T-helper 2 cell treated with Interferon-gamma antibody and Interleukin-4, amounts not matched to agents 100 ng/mL and 5 ng/mL, for 36 hours (primary cell): ENCODE measurements around the gene GUCA2A. TPM values are rescaled to one million over a fixed set of nuclear protein-coding genes. Genes with fewer than 3 reads are reported as not detected.

Experiments used
- intact Hi-C: fragments of 100-400 bp; cut with micrococcal nuclease; formaldehyde crosslinking; loops from one replicate; pipeline ENCODE4 v1.15.1; 2023
- total RNA-seq: library from RNA; stranded (reverse); gene quantifications from 2 replicates; pipeline ENCODE4 v1.2.3, GENCODE V29; 2022

The GUCA2A gene
- total RNA-seq, 1 donor from 2014 or later = not detected

GRCh38 chr1:42177541-42177981 lies 13.0 kb upstream of the GUCA2A start:
- intact Hi-C loops = loop anchor here (10.0 kb wide), 2 partner anchors 157 to 683 kb away; partner anchors contain the start of gene FOXJ3

GRCh38 chr1:42176902-42177519 lies 12.5 kb upstream of the GUCA2A start:
- intact Hi-C loops = loop anchor here (10.0 kb wide), 2 partner anchors 158 to 682 kb away; partner anchors contain the start of gene FOXJ3

- intact Hi-C loops = loop anchor here (10.0 kb wide), 2 partner anchors 159 to 681 kb away; partner anchors contain the start of gene FOXJ3
Observed at GRCh38 chr1:42175314-42176054, 10.9 kb upstream of the GUCA2A start.

- intact Hi-C loops = loop anchor here (1.0 to 10.0 kb wide), 3 partner anchors 161 to 679 kb away; partner anchors contain the start of gene FOXJ3
Observed at GRCh38 chr1:42173961-42174735, 9.6 kb upstream of the GUCA2A start.

GRCh38 chr1:42173155-42173933 lies 8.8 kb upstream of the GUCA2A start:
- intact Hi-C loops = loop anchor here (1.0 to 10.0 kb wide), 3 partner anchors 161 to 679 kb away; partner anchors contain the start of gene FOXJ3

GRCh38 chr1:42172381-42173133 lies 8.0 kb upstream of the GUCA2A start:
- intact Hi-C loops = loop anchor here (1.0 to 10.0 kb wide), 3 partner anchors 162 to 678 kb away; partner anchors contain the start of gene FOXJ3

- intact Hi-C loops = loop anchor here (10.0 kb wide), 2 partner anchors 163 to 677 kb away; partner anchors contain the start of gene FOXJ3
Observed at GRCh38 chr1:42171679-42172266, 7.2 kb upstream of the GUCA2A start.

GRCh38 chr1:42170779-42171621 lies 6.5 kb upstream of the GUCA2A start:
- intact Hi-C loops = loop anchor here (10.0 kb wide), 2 partner anchors 164 to 676 kb away; partner anchors contain the start of gene FOXJ3

GRCh38 chr1:42168763-42169162 lies 4.2 kb upstream of the GUCA2A start:
- intact Hi-C loops = no loop called here

- intact Hi-C loops = no loop called here
Observed at GRCh38 chr1:42168391-42168670, 3.8 kb upstream of the GUCA2A start.

- intact Hi-C loops = no loop called here
Observed at GRCh38 chr1:42167611-42168390, 3.3 kb upstream of the GUCA2A start.

- intact Hi-C loops = no loop called here
Observed at GRCh38 chr1:42165511-42166210, 1.1 kb upstream of the GUCA2A start.

GRCh38 chr1:42163536-42164503 lies 725 bp downstream of the GUCA2A start:
- intact Hi-C loops = no loop called here

GRCh38 chr1:42163114-42163513 lies 1.4 kb downstream of the GUCA2A start:
- intact Hi-C loops = no loop called here

- intact Hi-C loops = no loop called here
Observed at GRCh38 chr1:42162181-42162580, 2.4 kb downstream of the GUCA2A start.

GRCh38 chr1:42158189-42158588 lies 6.4 kb downstream of the GUCA2A start:
- intact Hi-C loops = no loop called here
